ENCODE data around the gene SPOUT1.
"Not testable (repeated sequence)": the region's sequence is repeated elsewhere in the genome, so short reads cannot be mapped to it uniquely, and the experiment has no call there.

DNA sequence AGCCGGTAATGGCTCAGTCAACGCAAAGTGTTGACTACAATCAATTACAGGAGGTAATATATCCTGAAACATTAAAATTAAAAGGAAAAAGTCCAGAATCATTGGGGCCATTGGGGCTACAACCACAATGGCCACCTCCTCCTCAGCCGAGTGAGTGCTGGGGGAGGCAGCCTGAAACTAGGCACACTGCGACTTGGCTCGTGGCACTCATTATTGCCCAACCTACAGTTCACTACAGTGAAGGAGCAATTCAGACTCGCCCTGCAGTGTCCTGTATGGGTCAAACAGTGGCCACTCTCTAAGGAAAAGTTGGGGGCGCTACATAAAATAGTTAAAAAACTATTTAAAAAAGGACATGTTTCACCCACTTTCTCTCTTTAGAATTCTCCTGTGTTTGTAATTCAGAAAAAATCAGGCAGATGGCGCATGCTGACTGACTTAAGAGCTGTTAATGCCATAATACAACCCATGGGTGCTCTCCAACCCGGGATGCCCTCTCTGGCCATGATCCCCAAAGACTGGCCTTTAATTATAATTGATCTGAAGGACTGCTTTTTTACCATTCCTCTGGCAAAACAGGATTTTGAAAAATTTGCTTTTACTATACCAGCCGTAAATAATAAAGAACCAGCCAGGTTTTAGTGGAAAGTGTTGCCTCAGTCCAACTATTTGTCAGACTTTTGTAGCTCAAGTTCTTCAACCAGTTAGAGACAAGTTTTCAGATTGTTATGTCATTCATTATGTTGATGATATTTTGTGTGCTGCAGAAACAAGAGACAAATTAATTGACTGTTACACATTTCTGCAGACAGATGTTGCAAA lies 22.4 kb upstream of the SPOUT1 start:
- TF ChIP-seq, protein P1, sequence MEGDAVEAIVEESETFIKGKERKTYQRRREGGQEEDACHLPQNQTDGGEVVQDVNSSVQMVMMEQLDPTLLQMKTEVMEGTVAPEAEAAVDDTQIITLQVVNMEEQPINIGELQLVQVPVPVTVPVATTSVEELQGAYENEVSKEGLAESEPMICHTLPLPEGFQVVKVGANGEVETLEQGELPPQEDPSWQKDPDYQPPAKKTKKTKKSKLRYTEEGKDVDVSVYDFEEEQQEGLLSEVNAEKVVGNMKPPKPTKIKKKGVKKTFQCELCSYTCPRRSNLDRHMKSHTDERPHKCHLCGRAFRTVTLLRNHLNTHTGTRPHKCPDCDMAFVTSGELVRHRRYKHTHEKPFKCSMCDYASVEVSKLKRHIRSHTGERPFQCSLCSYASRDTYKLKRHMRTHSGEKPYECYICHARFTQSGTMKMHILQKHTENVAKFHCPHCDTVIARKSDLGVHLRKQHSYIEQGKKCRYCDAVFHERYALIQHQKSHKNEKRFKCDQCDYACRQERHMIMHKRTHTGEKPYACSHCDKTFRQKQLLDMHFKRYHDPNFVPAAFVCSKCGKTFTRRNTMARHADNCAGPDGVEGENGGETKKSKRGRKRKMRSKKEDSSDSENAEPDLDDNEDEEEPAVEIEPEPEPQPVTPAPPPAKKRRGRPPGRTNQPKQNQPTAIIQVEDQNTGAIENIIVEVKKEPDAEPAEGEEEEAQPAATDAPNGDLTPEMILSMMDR (CRISPR knock-in tag; IDR thresholded peaks at IDR 0.05), result peak; percentile 56
- not testable (repeated sequence) for TF ChIP-seq MYC (CRISPR knock-in tag; IDR thresholded peaks at IDR 0.05; ENCODE audit: borderline replicate concordance)
